ENCODE data around the gene SLX1A.

DNA sequence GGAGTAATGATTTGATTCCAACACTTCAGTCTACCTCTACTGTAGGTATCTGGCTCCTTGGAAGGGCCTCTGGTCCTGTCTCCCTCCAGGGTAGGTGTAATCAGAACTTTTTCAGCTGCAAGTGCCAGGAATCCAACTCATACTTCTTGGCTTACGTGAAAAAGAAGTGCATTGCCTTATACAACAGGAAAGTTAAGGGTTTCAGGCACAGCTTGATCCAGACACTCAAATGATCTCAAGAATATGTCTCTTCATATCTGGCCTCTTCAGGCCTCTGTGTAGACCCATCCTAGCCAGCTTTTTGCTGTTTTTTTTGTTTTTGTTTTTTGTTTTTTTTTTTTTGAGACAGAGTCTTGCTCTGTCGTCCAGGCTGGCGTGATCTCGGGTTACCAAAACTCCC, 14.5 kb upstream of the SLX1A start:
- TF ChIP-seq, protein P1, sequence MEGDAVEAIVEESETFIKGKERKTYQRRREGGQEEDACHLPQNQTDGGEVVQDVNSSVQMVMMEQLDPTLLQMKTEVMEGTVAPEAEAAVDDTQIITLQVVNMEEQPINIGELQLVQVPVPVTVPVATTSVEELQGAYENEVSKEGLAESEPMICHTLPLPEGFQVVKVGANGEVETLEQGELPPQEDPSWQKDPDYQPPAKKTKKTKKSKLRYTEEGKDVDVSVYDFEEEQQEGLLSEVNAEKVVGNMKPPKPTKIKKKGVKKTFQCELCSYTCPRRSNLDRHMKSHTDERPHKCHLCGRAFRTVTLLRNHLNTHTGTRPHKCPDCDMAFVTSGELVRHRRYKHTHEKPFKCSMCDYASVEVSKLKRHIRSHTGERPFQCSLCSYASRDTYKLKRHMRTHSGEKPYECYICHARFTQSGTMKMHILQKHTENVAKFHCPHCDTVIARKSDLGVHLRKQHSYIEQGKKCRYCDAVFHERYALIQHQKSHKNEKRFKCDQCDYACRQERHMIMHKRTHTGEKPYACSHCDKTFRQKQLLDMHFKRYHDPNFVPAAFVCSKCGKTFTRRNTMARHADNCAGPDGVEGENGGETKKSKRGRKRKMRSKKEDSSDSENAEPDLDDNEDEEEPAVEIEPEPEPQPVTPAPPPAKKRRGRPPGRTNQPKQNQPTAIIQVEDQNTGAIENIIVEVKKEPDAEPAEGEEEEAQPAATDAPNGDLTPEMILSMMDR (IDR thresholded peaks at IDR 0.05): no peak
- TF ChIP-seq POLR2A (IDR thresholded peaks at IDR 0.05) (no peak), EP300 (IDR thresholded peaks at IDR 0.05) (no peak), POLR2AphosphoS5 (IDR thresholded peaks at IDR 0.05) (no peak)

Measured in upper lobe of left lung (tissue), 4 donors.